HEK293 (cell line): ENCODE measurements around the gene TBC1D20.

Experiments used
- FEZF1 ChIP-seq: fragments of 450-650 bp; formaldehyde crosslinking; IDR thresholded peaks from 2 replicates; pipeline ENCODE4 v1.5.1; 2016; ENCODE audit warnings: missing biosample characterization, missing genetic modification characterization
- GLI2 ChIP-seq: fragments of 450-650 bp; formaldehyde crosslinking; IDR thresholded peaks from 2 replicates; pipeline ENCODE4; 2017; ENCODE audit warnings: missing biosample characterization, missing genetic modification characterization, low read depth, borderline replicate concordance
- KLF17 ChIP-seq: fragments of 450-650 bp; formaldehyde crosslinking; IDR thresholded peaks from 2 replicates; pipeline ENCODE4 v1.5.1; 2016; ENCODE audit warnings: missing biosample characterization, missing genetic modification characterization
- MYNN ChIP-seq: fragments of 450-650 bp; formaldehyde crosslinking; IDR thresholded peaks from 2 replicates; pipeline ENCODE4 v1.5.1; 2016; ENCODE audit warnings: missing biosample characterization, missing genetic modification characterization, borderline replicate concordance
- OVOL3 ChIP-seq: fragments of 450-650 bp; formaldehyde crosslinking; IDR thresholded peaks from 2 replicates; pipeline ENCODE4 v1.5.1; 2016; ENCODE audit warnings: missing biosample characterization, missing genetic modification characterization
- SCRT1 ChIP-seq: fragments of 450-650 bp; formaldehyde crosslinking; IDR thresholded peaks from 2 replicates; pipeline ENCODE4 v1.5.1; 2016; ENCODE audit warnings: missing biosample characterization, missing genetic modification characterization, borderline replicate concordance
- SCRT2 ChIP-seq: fragments of 450-650 bp; formaldehyde crosslinking; IDR thresholded peaks from 2 replicates; pipeline ENCODE4 v1.5.1; 2016; ENCODE audit warnings: missing biosample characterization, missing genetic modification characterization
- TRIM28 ChIP-seq: IDR thresholded peaks from 2 replicates; pipeline ENCODE4 v1.6.1; 2011; ENCODE audit warnings: low read length, control low read depth, borderline replicate concordance
- ZNF10 ChIP-seq: fragments of 450-650 bp; formaldehyde crosslinking; IDR thresholded peaks from 2 replicates; pipeline ENCODE4 v1.5.1; 2017; ENCODE audit warnings: missing biosample characterization, missing genetic modification characterization
- ZNF114 ChIP-seq: fragments of 450-650 bp; formaldehyde crosslinking; IDR thresholded peaks from 2 replicates; pipeline ENCODE4 v1.5.0; 2017; ENCODE audit warnings: missing biosample characterization, missing genetic modification characterization
- ZNF169 ChIP-seq: fragments of 450-650 bp; formaldehyde crosslinking; IDR thresholded peaks from 2 replicates; pipeline ENCODE4 v1.5.1; 2016; ENCODE audit warnings: missing biosample characterization, missing genetic modification characterization
- ZNF175 ChIP-seq: fragments of 450-650 bp; formaldehyde crosslinking; IDR thresholded peaks from 2 replicates; pipeline ENCODE4 v1.5.1; 2016; ENCODE audit warnings: missing biosample characterization, missing genetic modification characterization
- ZNF214 ChIP-seq: fragments of 450-650 bp; formaldehyde crosslinking; IDR thresholded peaks from 2 replicates; pipeline ENCODE4 v1.5.1; 2017; ENCODE audit warnings: missing biosample characterization, mild to moderate bottlenecking, missing genetic modification characterization, borderline replicate concordance
- ZNF324 ChIP-seq: fragments of 450-650 bp; formaldehyde crosslinking; IDR thresholded peaks from 2 replicates; pipeline ENCODE4 v1.5.1; 2016; ENCODE audit warnings: missing biosample characterization, missing genetic modification characterization
- ZNF350 ChIP-seq: fragments of 450-650 bp; formaldehyde crosslinking; IDR thresholded peaks from 2 replicates; pipeline ENCODE4 v1.5.0; 2017; ENCODE audit warnings: missing biosample characterization, mild to moderate bottlenecking, missing genetic modification characterization
- ZNF426 ChIP-seq: fragments of 450-650 bp; formaldehyde crosslinking; IDR thresholded peaks from 2 replicates; pipeline ENCODE4 v1.5.1; 2017; ENCODE audit warnings: missing biosample characterization, missing genetic modification characterization, mild to moderate bottlenecking, inconsistent platforms, moderate library complexity
- ZNF529 ChIP-seq: fragments of 450-650 bp; formaldehyde crosslinking; IDR thresholded peaks from 2 replicates; pipeline ENCODE4 v1.5.1; 2017; ENCODE audit warnings: missing genetic modification characterization, missing biosample characterization; ENCODE audit not compliant: insufficient replicate concordance
- ZNF548 ChIP-seq: fragments of 450-650 bp; formaldehyde crosslinking; IDR thresholded peaks from 2 replicates; pipeline ENCODE4 v1.5.1; 2016; ENCODE audit warnings: missing biosample characterization, missing genetic modification characterization
- ZNF555 ChIP-seq: fragments of 450-650 bp; formaldehyde crosslinking; conservative IDR thresholded peaks from 2 replicates; pipeline ENCODE4 v1.5.1; 2017; ENCODE audit warnings: missing biosample characterization, mild to moderate bottlenecking, missing genetic modification characterization, inconsistent platforms
- ZNF621 ChIP-seq: fragments of 450-650 bp; formaldehyde crosslinking; IDR thresholded peaks from 2 replicates; pipeline ENCODE4 v1.5.1; 2017; ENCODE audit warnings: missing biosample characterization, missing genetic modification characterization
- ZNF639 ChIP-seq: fragments of 450-650 bp; formaldehyde crosslinking; IDR thresholded peaks from 2 replicates; pipeline ENCODE4 v1.5.1; 2016; ENCODE audit warnings: missing biosample characterization, missing genetic modification characterization
- ZNF677 ChIP-seq: fragments of 450-650 bp; IDR thresholded peaks from 2 replicates; pipeline ENCODE4 v1.5.0; 2018; ENCODE audit warnings: missing biosample characterization, mild to moderate bottlenecking, missing genetic modification characterization, moderate library complexity
- ZNF704 ChIP-seq: fragments of 450-650 bp; formaldehyde crosslinking; IDR thresholded peaks from 2 replicates; pipeline ENCODE4 v1.5.1; 2016; ENCODE audit warnings: missing biosample characterization, missing genetic modification characterization
- ZNF76 ChIP-seq: fragments of 450-650 bp; formaldehyde crosslinking; IDR thresholded peaks from 2 replicates; pipeline ENCODE4; 2016; ENCODE audit warnings: low read depth, missing biosample characterization, missing genetic modification characterization, borderline replicate concordance
- ZNF785 ChIP-seq: fragments of 450-650 bp; formaldehyde crosslinking; IDR thresholded peaks from 2 replicates; pipeline ENCODE4 v1.5.1; 2016; ENCODE audit warnings: missing biosample characterization, missing genetic modification characterization
- TF ChIP-seq, protein P1 (sequence below): fragments of 450-650 bp; formaldehyde crosslinking; IDR thresholded peaks from 2 replicates; pipeline ENCODE4 v1.5.1; 2016; ENCODE audit warnings: missing biosample characterization, missing genetic modification characterization, low read depth
- TF ChIP-seq, protein P2 (sequence below): fragments of 450-650 bp; formaldehyde crosslinking; IDR thresholded peaks from 2 replicates; pipeline ENCODE4 v1.5.1; 2016; ENCODE audit warnings: missing biosample characterization, missing genetic modification characterization
- TF ChIP-seq, protein P3 (sequence below): fragments of 450-650 bp; formaldehyde crosslinking; conservative IDR thresholded peaks from 2 replicates; pipeline ENCODE4 v1.5.1; 2016; ENCODE audit warnings: low read depth, missing biosample characterization, missing genetic modification characterization

TBC1D20 gene

GRCh38 chr20:407133-407952, 55.0 kb downstream of the TBC1D20 start (continued):
- TF ChIP-seq ZNF548 (tag by site-specific recombination), result no peak
- no peak; the same call in 1 of the 2 replicates for TF ChIP-seq ZNF10 (tag by site-specific recombination)
- TF ChIP-seq SCRT2 (tag by site-specific recombination), result no peak
- TF ChIP-seq ZNF529 (tag by site-specific recombination), result no peak
- TF ChIP-seq ZNF677 (tag by site-specific recombination), result no peak
- TF ChIP-seq ZNF621, result no peak
- TF ChIP-seq SCRT1 (tag by site-specific recombination), result no peak
- no peak for TF ChIP-seq ZNF169
- TF ChIP-seq ZNF350 (tag by site-specific recombination), result no peak
- no peak for TF ChIP-seq ZNF114 (tag by site-specific recombination)
- no peak for TF ChIP-seq ZNF76
- TF ChIP-seq KLF17, result no peak
- TF ChIP-seq, protein P1, sequence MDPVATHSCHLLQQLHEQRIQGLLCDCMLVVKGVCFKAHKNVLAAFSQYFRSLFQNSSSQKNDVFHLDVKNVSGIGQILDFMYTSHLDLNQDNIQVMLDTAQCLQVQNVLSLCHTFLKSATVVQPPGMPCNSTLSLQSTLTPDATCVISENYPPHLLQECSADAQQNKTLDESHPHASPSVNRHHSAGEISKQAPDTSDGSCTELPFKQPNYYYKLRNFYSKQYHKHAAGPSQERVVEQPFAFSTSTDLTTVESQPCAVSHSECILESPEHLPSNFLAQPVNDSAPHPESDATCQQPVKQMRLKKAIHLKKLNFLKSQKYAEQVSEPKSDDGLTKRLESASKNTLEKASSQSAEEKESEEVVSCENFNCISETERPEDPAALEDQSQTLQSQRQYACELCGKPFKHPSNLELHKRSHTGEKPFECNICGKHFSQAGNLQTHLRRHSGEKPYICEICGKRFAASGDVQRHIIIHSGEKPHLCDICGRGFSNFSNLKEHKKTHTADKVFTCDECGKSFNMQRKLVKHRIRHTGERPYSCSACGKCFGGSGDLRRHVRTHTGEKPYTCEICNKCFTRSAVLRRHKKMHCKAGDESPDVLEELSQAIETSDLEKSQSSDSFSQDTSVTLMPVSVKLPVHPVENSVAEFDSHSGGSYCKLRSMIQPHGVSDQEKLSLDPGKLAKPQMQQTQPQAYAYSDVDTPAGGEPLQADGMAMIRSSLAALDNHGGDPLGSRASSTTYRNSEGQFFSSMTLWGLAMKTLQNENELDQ, result no peak
- no peak for TF ChIP-seq GLI2
- no peak for TF ChIP-seq ZNF704 (tag by site-specific recombination)
- TF ChIP-seq ZNF639 (tag by site-specific recombination), result no peak
- TF ChIP-seq FEZF1 (tag by site-specific recombination), result no peak
- no peak for TF ChIP-seq MYNN (tag by site-specific recombination)
- TF ChIP-seq ZNF175, result no peak
- TF ChIP-seq, protein P2, sequence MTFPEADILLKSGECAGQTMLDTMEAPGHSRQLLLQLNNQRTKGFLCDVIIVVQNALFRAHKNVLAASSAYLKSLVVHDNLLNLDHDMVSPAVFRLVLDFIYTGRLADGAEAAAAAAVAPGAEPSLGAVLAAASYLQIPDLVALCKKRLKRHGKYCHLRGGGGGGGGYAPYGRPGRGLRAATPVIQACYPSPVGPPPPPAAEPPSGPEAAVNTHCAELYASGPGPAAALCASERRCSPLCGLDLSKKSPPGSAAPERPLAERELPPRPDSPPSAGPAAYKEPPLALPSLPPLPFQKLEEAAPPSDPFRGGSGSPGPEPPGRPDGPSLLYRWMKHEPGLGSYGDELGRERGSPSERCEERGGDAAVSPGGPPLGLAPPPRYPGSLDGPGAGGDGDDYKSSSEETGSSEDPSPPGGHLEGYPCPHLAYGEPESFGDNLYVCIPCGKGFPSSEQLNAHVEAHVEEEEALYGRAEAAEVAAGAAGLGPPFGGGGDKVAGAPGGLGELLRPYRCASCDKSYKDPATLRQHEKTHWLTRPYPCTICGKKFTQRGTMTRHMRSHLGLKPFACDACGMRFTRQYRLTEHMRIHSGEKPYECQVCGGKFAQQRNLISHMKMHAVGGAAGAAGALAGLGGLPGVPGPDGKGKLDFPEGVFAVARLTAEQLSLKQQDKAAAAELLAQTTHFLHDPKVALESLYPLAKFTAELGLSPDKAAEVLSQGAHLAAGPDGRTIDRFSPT (tag by site-specific recombination), result no peak
- TF ChIP-seq ZNF214 (tag by site-specific recombination), result no peak
- TF ChIP-seq ZNF555 (tag by site-specific recombination), result no peak
- TF ChIP-seq ZNF785 (tag by site-specific recombination), result no peak
- no peak for TF ChIP-seq ZNF324 (tag by site-specific recombination)
- no peak for TF ChIP-seq ZNF426 (tag by site-specific recombination)
- TF ChIP-seq, protein P3, sequence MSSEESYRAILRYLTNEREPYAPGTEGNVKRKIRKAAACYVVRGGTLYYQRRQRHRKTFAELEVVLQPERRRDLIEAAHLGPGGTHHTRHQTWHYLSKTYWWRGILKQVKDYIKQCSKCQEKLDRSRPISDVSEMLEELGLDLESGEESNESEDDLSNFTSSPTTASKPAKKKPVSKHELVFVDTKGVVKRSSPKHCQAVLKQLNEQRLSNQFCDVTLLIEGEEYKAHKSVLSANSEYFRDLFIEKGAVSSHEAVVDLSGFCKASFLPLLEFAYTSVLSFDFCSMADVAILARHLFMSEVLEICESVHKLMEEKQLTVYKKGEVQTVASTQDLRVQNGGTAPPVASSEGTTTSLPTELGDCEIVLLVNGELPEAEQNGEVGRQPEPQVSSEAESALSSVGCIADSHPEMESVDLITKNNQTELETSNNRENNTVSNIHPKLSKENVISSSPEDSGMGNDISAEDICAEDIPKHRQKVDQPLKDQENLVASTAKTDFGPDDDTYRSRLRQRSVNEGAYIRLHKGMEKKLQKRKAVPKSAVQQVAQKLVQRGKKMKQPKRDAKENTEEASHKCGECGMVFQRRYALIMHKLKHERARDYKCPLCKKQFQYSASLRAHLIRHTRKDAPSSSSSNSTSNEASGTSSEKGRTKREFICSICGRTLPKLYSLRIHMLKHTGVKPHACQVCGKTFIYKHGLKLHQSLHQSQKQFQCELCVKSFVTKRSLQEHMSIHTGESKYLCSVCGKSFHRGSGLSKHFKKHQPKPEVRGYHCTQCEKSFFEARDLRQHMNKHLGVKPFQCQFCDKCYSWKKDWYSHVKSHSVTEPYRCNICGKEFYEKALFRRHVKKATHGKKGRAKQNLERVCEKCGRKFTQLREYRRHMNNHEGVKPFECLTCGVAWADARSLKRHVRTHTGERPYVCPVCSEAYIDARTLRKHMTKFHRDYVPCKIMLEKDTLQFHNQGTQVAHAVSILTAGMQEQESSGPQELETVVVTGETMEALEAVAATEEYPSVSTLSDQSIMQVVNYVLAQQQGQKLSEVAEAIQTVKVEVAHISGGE (tag by site-specific recombination), result no peak; the same call in 1 of the 2 replicates
- TF ChIP-seq TRIM28, result no peak
- TF ChIP-seq OVOL3 (tag by site-specific recombination), result 0 out of 2 replicates have a peak, but pooled peaks have one; percentile 35
